ENCODE results near the gene HOMER1.

The HOMER1 gene

DNA sequence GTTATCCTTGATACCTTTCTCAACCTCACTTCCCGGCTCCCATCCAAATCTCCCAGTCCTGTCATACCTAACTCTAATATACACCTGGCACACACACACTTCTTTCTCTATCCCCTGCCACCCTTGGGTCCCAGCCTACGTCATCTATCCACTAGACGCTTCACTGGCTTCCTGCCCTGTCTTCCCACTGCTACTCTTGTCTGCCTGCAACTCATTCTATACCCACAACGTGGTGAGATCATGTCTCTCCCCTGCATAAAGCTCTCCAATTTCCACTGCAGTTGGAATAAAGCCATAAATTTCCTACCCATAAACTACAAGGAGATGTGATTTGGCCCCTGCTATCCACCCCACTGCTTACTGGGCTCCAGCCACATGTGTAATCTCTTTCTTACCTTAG lies 184.5 kb downstream of the HOMER1 start:
- intact Hi-C loops (cut with micrococcal nuclease) = no loop called here
- Mint-ChIP-seq H3K4me1 (ENCODE audit: low read depth) (no peaks in the 10 kb centered on the region), H3K36me3 (ENCODE audit: low read depth) (no peaks in the 10 kb centered on the region), H3K4me3 (no peak overlapping the region), H3K27ac (no peak overlapping the region), H3K27me3 (no peaks in the 10 kb centered on the region), H3K9me3 (no peaks in the 10 kb centered on the region)

Measured in dendritic cell treated with granulocyte-macrophage colony-stimulating factor and Interleukin-4, amounts not matched to agents 40 ng/mL and 50 ng/mL, for 4 days (primary cell).